Fibroblast of lung (primary cell): ENCODE results near the gene PDGFB. TPM values are rescaled to one million over a fixed set of nuclear protein-coding genes. Genes with fewer than 3 reads are reported as not detected.
A peak's percentile ranks its signal among the peaks of the same experiment; 100 is the strongest.

Source experiments
- DNase-seq, 2 donors: peaks; one replicate each; pipeline versions ENCODE4 v3.0.0 to v3.0.0-alpha.2; 2010; ENCODE audit warnings: low read depth in 2 of 2
- H2AFZ ChIP-seq: 2 replicates; pipeline ENCODE4 v1.5.1; 2012; ENCODE audit warnings: low read length, control low read depth, inconsistent platforms
- H3K27ac ChIP-seq: 2 replicates; pipeline ENCODE4 v1.5.1; 2011; ENCODE audit warnings: low read length, control low read depth; ENCODE audit not compliant: insufficient read depth
- H3K27me3 ChIP-seq: 2 replicates; pipeline ENCODE4 v1.5.1; 2011; ENCODE audit warnings: mild to moderate bottlenecking, low read length; ENCODE audit not compliant: control insufficient read depth, insufficient read depth
- H3K36me3 ChIP-seq: 2 replicates; pipeline ENCODE4 v1.5.1; 2011; ENCODE audit warnings: low read length; ENCODE audit not compliant: control insufficient read depth, insufficient read depth
- H3K4me1 ChIP-seq: 2 replicates; pipeline ENCODE4 v1.5.1; 2011; ENCODE audit warnings: low read length; ENCODE audit not compliant: control insufficient read depth, insufficient read depth; ENCODE audit errors: extremely low read depth
- H3K4me2 ChIP-seq: 2 replicates; pipeline ENCODE4 v1.5.1; 2011; ENCODE audit warnings: low read length, control low read depth; ENCODE audit not compliant: insufficient read depth; ENCODE audit errors: extremely low read depth
- H3K4me3 ChIP-seq, 4 experiments: fragments of 200-600 bp in 1 of 4; sonication (generic) in 1 of 4; replicated peaks in 1 of 4; 2 replicates each; pipeline ENCODE4 v1.5.1; 2011 to 2016; ENCODE audit warnings: low read length in 4 of 4, low read depth in 3 of 4, mild to moderate bottlenecking in 3 of 4, control low read depth in 2 of 4, inconsistent platforms in 1 of 4, mixed read lengths in 1 of 4; ENCODE audit not compliant: insufficient read depth in 1 of 4; ENCODE audit errors: control extremely low read depth in 1 of 4
- H3K79me2 ChIP-seq: 2 replicates; pipeline ENCODE4 v1.5.1; 2012; ENCODE audit warnings: mild to moderate bottlenecking, low read length, inconsistent platforms; ENCODE audit not compliant: control insufficient read depth, insufficient read depth
- H3K9ac ChIP-seq: 2 replicates; pipeline ENCODE4 v1.5.1; 2011; ENCODE audit warnings: mild to moderate bottlenecking, low read length, control low read depth; ENCODE audit not compliant: insufficient read depth
- H3K9me3 ChIP-seq: 2 replicates; pipeline ENCODE4 v1.5.1; 2012; ENCODE audit warnings: low read depth, low read length; ENCODE audit not compliant: control insufficient read depth, insufficient read depth
- H4K20me1 ChIP-seq: 2 replicates; pipeline ENCODE4 v1.5.1; 2011; ENCODE audit warnings: low read length; ENCODE audit not compliant: control insufficient read depth, insufficient read depth; ENCODE audit errors: extremely low read depth
- EZH2 ChIP-seq: IDR thresholded peaks from 2 replicates; pipeline ENCODE4 v1.5.1; 2012; ENCODE audit warnings: low read length, control low read depth, mild to moderate bottlenecking; ENCODE audit errors: missing control alignments
- polyA plus RNA-seq, 2 donors: library from polyadenylated mRNA; depleted of rRNA in 1 of 2; stranded (reverse) in 1 of 2; unstranded in 1 of 2; fragments of >200 nt; gene quantifications; 2 replicates each; pipeline ENCODE4 v1.2.1, GENCODE V29; 2011 to 2012; ENCODE audit warnings: missing spikeins in 1 of 2
- total RNA-seq: library from RNA; depleted of rRNA; stranded (reverse); fragments of >200 nt; gene quantifications from 2 replicates; pipeline ENCODE4 v1.2.1, GENCODE V29; 2014
- TF ChIP-seq, protein P1 (sequence below), 2 donors: IDR thresholded peaks in 1 of 2; conservative IDR thresholded peaks in 1 of 2; 1 replicate in 1 of 2; 2 replicates in 1 of 2; pipeline ENCODE4 v1.5.1; 2011 to 2012; ENCODE audit warnings: low read length in 2 of 2, control low read depth in 1 of 2, inconsistent platforms in 1 of 2, low read depth in 1 of 2, mild to moderate bottlenecking in 1 of 2

Gene PDGFB
- total and polyA plus RNA-seq, 2 donors (not counting 1 experiment from before 2014, with no cell fraction given) = under 0.01 to 0.50 TPM

DNA sequence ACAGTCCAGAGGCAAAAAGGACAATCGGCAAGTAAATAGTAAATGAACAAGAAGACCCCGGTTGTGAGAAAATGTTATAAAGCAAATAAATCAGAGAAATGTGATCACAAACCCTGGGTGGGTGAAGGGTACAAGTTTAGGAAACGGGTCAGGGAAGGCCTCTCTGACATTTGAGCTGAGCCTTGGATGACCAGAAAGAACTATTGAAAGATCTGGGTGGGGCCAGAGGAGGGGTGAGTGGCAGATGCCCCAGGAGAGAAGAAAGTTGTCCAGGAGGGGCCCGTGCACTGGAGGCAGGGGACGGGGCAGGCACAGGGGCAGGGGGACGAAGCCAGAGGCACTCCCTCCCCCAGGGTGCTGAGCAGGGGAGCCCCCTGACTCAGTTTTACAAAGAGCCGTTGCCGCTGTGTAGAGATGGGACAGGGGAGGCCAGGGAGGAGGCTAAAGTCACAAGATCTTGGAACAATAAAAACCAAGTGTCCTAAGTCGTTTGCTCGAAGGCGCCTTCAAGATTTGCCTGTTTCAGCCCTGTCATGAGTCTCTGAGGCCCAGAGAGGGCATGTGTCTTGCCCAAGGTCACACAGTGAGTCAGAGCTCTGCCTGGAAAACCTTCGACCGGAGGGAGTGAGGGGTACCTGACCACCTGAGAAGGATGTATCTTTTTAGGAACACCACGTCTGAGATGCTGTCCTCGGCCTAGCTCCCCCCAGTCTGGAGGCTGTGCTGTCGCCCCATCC, 10.8 kb upstream of the PDGFB start:
- no peaks in the 10 kb centered on the region for H3K9me3 ChIP-seq
- no peak overlapping the region for H3K4me3 ChIP-seq
- no peaks in the 10 kb centered on the region for H3K79me2 ChIP-seq
- no peaks in the 10 kb centered on the region for H3K36me3 ChIP-seq
- peaks cover 24% of the 10 kb centered on the region for H3K4me1 ChIP-seq
- no peaks in the 10 kb centered on the region for H4K20me1 ChIP-seq
- no peak overlapping the region for H3K9ac ChIP-seq
- TF ChIP-seq EZH2 = no peak
- TF ChIP-seq, protein P1, sequence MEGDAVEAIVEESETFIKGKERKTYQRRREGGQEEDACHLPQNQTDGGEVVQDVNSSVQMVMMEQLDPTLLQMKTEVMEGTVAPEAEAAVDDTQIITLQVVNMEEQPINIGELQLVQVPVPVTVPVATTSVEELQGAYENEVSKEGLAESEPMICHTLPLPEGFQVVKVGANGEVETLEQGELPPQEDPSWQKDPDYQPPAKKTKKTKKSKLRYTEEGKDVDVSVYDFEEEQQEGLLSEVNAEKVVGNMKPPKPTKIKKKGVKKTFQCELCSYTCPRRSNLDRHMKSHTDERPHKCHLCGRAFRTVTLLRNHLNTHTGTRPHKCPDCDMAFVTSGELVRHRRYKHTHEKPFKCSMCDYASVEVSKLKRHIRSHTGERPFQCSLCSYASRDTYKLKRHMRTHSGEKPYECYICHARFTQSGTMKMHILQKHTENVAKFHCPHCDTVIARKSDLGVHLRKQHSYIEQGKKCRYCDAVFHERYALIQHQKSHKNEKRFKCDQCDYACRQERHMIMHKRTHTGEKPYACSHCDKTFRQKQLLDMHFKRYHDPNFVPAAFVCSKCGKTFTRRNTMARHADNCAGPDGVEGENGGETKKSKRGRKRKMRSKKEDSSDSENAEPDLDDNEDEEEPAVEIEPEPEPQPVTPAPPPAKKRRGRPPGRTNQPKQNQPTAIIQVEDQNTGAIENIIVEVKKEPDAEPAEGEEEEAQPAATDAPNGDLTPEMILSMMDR (conservative IDR thresholded peaks at IDR 0.05 in 1 of 2, IDR thresholded peaks at IDR 0.05 in 1 of 2; ENCODE audit: low read depth in 1 of 2, low read length in 2 of 2) = no peak
- DNase-seq = no peak
- no peak overlapping the region for H3K4me2 ChIP-seq
- peak overlapping the region; percentile 58 for H3K27ac ChIP-seq
- no peak overlapping the region for H2AFZ ChIP-seq
- no peaks in the 10 kb centered on the region for H3K27me3 ChIP-seq

DNA sequence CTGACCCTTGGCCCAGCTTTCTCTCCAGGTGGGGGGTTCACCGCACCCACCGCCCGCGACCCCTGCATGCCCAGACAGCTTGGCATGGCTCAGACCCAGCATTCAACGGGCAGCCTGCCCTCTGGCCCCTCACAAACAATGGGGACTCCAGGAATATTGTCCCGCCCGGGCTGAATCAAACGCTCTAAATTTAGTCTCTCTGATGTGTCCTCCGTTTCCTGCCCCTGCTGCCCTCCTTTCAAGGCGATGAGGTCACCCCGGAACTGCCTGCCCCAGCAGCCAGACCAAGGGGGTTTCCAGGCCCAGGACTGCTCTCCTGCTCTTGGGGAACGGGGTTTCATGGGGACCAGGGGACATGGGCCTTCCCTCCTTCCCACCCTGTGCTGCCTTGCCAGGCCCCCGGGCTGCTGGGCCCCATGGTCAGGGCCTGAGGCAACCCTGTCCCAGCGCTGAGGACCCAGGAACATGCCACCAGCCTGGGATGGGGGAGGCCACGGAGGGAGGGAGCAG, 10.1 kb upstream of the PDGFB start:
- H3K4me1 ChIP-seq = peaks cover 24% of the 10 kb centered on the region
- TF ChIP-seq, protein P1 (conservative IDR thresholded peaks at IDR 0.05 in 1 of 2, IDR thresholded peaks at IDR 0.05 in 1 of 2; ENCODE audit: low read depth in 1 of 2, low read length in 2 of 2) = no peak
- TF ChIP-seq EZH2 = no peak
- H3K4me2 ChIP-seq = no peak overlapping the region
- no peaks in the 10 kb centered on the region for H3K9me3 ChIP-seq
- no peaks in the 10 kb centered on the region for H4K20me1 ChIP-seq
- H3K9ac ChIP-seq = peak overlapping the region; percentile 58
- no peaks in the 10 kb centered on the region for H3K27me3 ChIP-seq
- H3K79me2 ChIP-seq = no peaks in the 10 kb centered on the region
- H3K36me3 ChIP-seq = no peaks in the 10 kb centered on the region
- H2AFZ ChIP-seq = peak overlapping the region; percentile 71
- peak overlapping the region; percentile 58 for H3K27ac ChIP-seq
- peak in 1 of 2 donors; percentile 68 for DNase-seq
- H3K4me3 ChIP-seq = no peak overlapping the region

DNA sequence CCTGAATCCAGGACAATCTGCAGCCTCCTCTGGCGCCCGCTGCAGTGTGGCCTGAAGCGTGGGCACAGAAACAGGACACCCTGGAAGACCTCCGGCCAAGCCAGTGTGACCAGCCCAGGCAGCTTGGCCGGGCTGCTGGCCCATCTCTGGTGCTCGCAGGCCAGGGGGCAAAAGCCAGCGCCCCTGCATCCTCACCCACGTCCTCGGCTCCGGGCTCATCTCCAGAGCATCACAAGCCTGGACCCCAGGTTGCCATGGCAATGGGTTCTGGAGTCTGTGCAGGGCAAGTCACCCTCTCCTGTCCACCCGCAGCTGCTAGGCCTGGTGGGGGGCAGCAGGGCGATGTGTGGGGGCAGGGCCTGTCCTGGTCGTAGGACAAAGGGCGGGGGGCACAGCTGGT, 9.3 kb upstream of the PDGFB start:
- peak overlapping the region; percentile 49 for H3K4me2 ChIP-seq

More for the DNA sequence above, 9.3 kb upstream of the PDGFB start:
- Histone ChIP-seq H3K4me1 (peaks cover 24% of the 10 kb centered on the region), H3K9ac (peak overlapping the region; percentile 26), H3K4me3 (no peak overlapping the region), H3K27me3 (no peaks in the 10 kb centered on the region), H3K27ac (peak overlapping the region; percentile 60), H3K79me2 (no peaks in the 10 kb centered on the region), H3K36me3 (no peaks in the 10 kb centered on the region), H2AFZ (no peak overlapping the region), H3K9me3 (no peaks in the 10 kb centered on the region), H4K20me1 (no peaks in the 10 kb centered on the region)
- DNase-seq = no peak
- no peak for TF ChIP-seq EZH2
